CD4-positive, alpha-beta T cell (primary cell): ENCODE measurements around the gene FBXL20. TPM values are rescaled to one million over a fixed set of nuclear protein-coding genes. Genes with fewer than 3 reads are reported as not detected.
"Not testable (repeated sequence)": the region's sequence is repeated elsewhere in the genome, so short reads cannot be mapped to it uniquely, and the experiment has no call there.

Experiments used
- ATAC-seq: fragments of 200-7000 bp; cut with Tn5 transposase; one replicate; pipeline ENCODE4 v1.10.0; 2022; ENCODE audit warnings: mild to moderate bottlenecking; ENCODE audit not compliant: poor library complexity
- CTCF ChIA-PET: fragments of 350-600 bp; sonication (Branson Sonifier 250); formaldehyde crosslinking; loops from one replicate; lab custom pipeline; 2021; ENCODE audit warnings: antibody characterized with exemption, inconsistent platforms; lab: Charles Lee
- POLR2A ChIA-PET: fragments of 350-600 bp; sonication (Branson Sonifier 250); formaldehyde crosslinking; loops from one replicate; lab custom pipeline; 2021; ENCODE audit warnings: antibody characterized with exemption, inconsistent platforms; lab: Charles Lee
- DNase-seq, 14 experiments: peaks; one replicate each; pipeline ENCODE4 v3.0.0-alpha.2; 2013 to 2020; ENCODE audit warnings: mixed read lengths in 2 of 14
- H3K27ac ChIP-seq, 2 donors: one replicate each; pipeline versions ENCODE4 v1.5.1 to v1.7.0; 2013; ENCODE audit warnings: low read length in 2 of 2, low read depth in 1 of 2, mild to moderate bottlenecking in 1 of 2
- H3K27me3 ChIP-seq, 2 experiments: 1 replicate in 1 of 2; 2 replicates in 1 of 2; pipeline versions ENCODE4 v1.6.1 to v1.7.0; 2013; ENCODE audit warnings: low read length in 2 of 2, control low read depth in 1 of 2, mild to moderate bottlenecking in 1 of 2, moderate library complexity in 1 of 2; ENCODE audit not compliant: insufficient read depth in 2 of 2, control insufficient read depth in 1 of 2
- H3K36me3 ChIP-seq: one replicate; pipeline ENCODE4 v1.6.1; 2013; ENCODE audit warnings: low read length, control low read depth; ENCODE audit not compliant: insufficient read depth
- H3K4me1 ChIP-seq: one replicate; pipeline ENCODE4 v1.6.1; 2013; ENCODE audit warnings: low read length, control low read depth; ENCODE audit not compliant: insufficient read depth
- H3K4me3 ChIP-seq: one replicate; pipeline ENCODE4 v1.5.1; 2013; ENCODE audit warnings: mild to moderate bottlenecking, low read length, moderate library complexity
- H3K9me3 ChIP-seq, 2 experiments: 1 replicate in 1 of 2; 2 replicates in 1 of 2; pipeline versions ENCODE4 v1.6.1 to v1.7.0; 2013; ENCODE audit warnings: low read length in 2 of 2, mild to moderate bottlenecking in 2 of 2, control low read depth in 1 of 2, moderate library complexity in 1 of 2; ENCODE audit not compliant: control insufficient read depth in 1 of 2, insufficient read depth in 1 of 2
- H3K27ac Mint-ChIP-seq: one replicate; pipeline ENCODE4 v1.8.0; 2020; ENCODE audit warnings: mixed read lengths
- H3K27me3 Mint-ChIP-seq: one replicate; pipeline ENCODE4 v1.8.0; 2021; ENCODE audit warnings: mixed read lengths
- H3K36me3 Mint-ChIP-seq: one replicate; pipeline ENCODE4 v1.8.0; 2021; ENCODE audit warnings: low read depth, mixed read lengths
- H3K4me1 Mint-ChIP-seq: one replicate; pipeline ENCODE4 v1.8.0; 2021; ENCODE audit warnings: low read depth, mixed read lengths
- H3K4me3 Mint-ChIP-seq: one replicate; pipeline ENCODE4 v1.8.0; 2020; ENCODE audit warnings: mild to moderate bottlenecking, mixed read lengths
- H3K9me3 Mint-ChIP-seq: one replicate; pipeline ENCODE4 v1.8.0; 2020; ENCODE audit warnings: mixed read lengths
- CTCF ChIP-seq: fragments of 200-600 bp; IDR thresholded peaks from one replicate; pipeline ENCODE4 v1.8.0; 2022; ENCODE audit warnings: antibody characterized with exemption, mild to moderate bottlenecking
- intact Hi-C, 2 experiments: fragments of 100-400 bp; cut with DNase I in 1 of 2; cut with micrococcal nuclease in 1 of 2; formaldehyde crosslinking; loops; one replicate each; pipeline versions ENCODE4 v1.15.1 to v1.9.0; 2023 to 2025; cut with DNase I, micrococcal nuclease
- total RNA-seq, 174 experiments: library from RNA in 2 of 174; stranded (reverse) in 2 of 174; gene quantifications; one replicate each; pipeline ENCODE4 v1.2.3 and lab custom pipeline; 2021 to 2026

The FBXL20 gene
- total RNA-seq, 2 experiments from 2014 or later = 16.7 to 17.1 TPM

GRCh38 chr17:39376434-39376833 lies 25.0 kb downstream of the FBXL20 start:
- Mint-ChIP-seq H3K4me3 (no peak overlapping the region), H3K27me3 (no peaks in the 10 kb centered on the region), H3K36me3 (peaks cover 19% of the 10 kb centered on the region), H3K4me1 (peaks cover 47% of the 10 kb centered on the region), H3K9me3 (no peaks in the 10 kb centered on the region), H3K27ac (no peak overlapping the region)
- ChIA-PET POLR2A (no interaction called here), CTCF (no interaction called here)
- Histone ChIP-seq H3K27me3 (no peaks in the 10 kb centered on the region), H3K4me1 (no peaks in the 10 kb centered on the region), H3K27ac (no peak overlapping the region), H3K9me3 (no peaks in the 10 kb centered on the region), H3K36me3 (no peaks in the 10 kb centered on the region), H3K4me3 (no peak overlapping the region)
- ATAC-seq = no peak
- intact Hi-C loops = no loop called here
- no peak for DNase-seq
- TF ChIP-seq CTCF = no peak

GRCh38 chr17:39367805-39368204 lies 33.6 kb downstream of the FBXL20 start:
- CTCF ChIA-PET, H3K4me1 ChIP-seq, H3K36me3 ChIP-seq, H3K27me3 ChIP-seq, H3K27me3 Mint-ChIP-seq, H3K4me3 Mint-ChIP-seq, H3K9me3 ChIP-seq, H3K36me3 Mint-ChIP-seq, H3K27ac ChIP-seq, ATAC-seq, H3K9me3 Mint-ChIP-seq, DNase-seq, H3K27ac Mint-ChIP-seq, intact Hi-C loops, POLR2A ChIA-PET, H3K4me3 ChIP-seq: not testable (repeated sequence)
- peaks cover 22% of the 10 kb centered on the region for H3K4me1 Mint-ChIP-seq

GRCh38 chr17:39365872-39366271 lies 35.6 kb downstream of the FBXL20 start:
- intact Hi-C loops = no loop called here
- POLR2A ChIA-PET = no interaction called here
- DNase-seq = no peak
- no peaks in the 10 kb centered on the region for H3K4me1 ChIP-seq
- Mint-ChIP-seq H3K4me1 (peaks cover 26% of the 10 kb centered on the region), H3K36me3 (no peaks in the 10 kb centered on the region), H3K4me3 (no peak overlapping the region), H3K9me3 (no peaks in the 10 kb centered on the region), H3K27ac (no peak overlapping the region), H3K27me3 (no peaks in the 10 kb centered on the region)
- CTCF ChIA-PET = no interaction called here
- H3K36me3 ChIP-seq = no peaks in the 10 kb centered on the region
- no peak for TF ChIP-seq CTCF
- no peak overlapping the region for H3K4me3 ChIP-seq
- no peak for ATAC-seq
- H3K27ac ChIP-seq = no peak overlapping the region
- H3K27me3 ChIP-seq = no peaks in the 10 kb centered on the region
- H3K9me3 ChIP-seq = no peaks in the 10 kb centered on the region

- CTCF ChIA-PET = no interaction called here
- H3K4me3 ChIP-seq = no peak overlapping the region
These were observed 36.2 kb downstream of the FBXL20 start for GRCh38 chr17:39365242-39365641.

More at GRCh38 chr17:39365242-39365641, 36.2 kb downstream of the FBXL20 start:
- Histone ChIP-seq H3K36me3 (no peaks in the 10 kb centered on the region), H3K27me3 (no peaks in the 10 kb centered on the region), H3K9me3 (no peaks in the 10 kb centered on the region), H3K27ac (no peak overlapping the region), H3K4me1 (no peaks in the 10 kb centered on the region)
- DNase-seq = no peak
- ATAC-seq = no peak
- Mint-ChIP-seq H3K27me3 (no peaks in the 10 kb centered on the region), H3K4me3 (no peak overlapping the region), H3K4me1 (peaks cover 30% of the 10 kb centered on the region), H3K36me3 (no peaks in the 10 kb centered on the region), H3K27ac (no peak overlapping the region), H3K9me3 (no peaks in the 10 kb centered on the region)
- no peak for TF ChIP-seq CTCF
- POLR2A ChIA-PET = no interaction called here
- intact Hi-C loops = no loop called here
